ENCODE data around the gene PRR29.
"Not testable (repeated sequence)": the region's sequence is repeated elsewhere in the genome, so short reads cannot be mapped to it uniquely, and the experiment has no call there.

Gene PRR29

DNA sequence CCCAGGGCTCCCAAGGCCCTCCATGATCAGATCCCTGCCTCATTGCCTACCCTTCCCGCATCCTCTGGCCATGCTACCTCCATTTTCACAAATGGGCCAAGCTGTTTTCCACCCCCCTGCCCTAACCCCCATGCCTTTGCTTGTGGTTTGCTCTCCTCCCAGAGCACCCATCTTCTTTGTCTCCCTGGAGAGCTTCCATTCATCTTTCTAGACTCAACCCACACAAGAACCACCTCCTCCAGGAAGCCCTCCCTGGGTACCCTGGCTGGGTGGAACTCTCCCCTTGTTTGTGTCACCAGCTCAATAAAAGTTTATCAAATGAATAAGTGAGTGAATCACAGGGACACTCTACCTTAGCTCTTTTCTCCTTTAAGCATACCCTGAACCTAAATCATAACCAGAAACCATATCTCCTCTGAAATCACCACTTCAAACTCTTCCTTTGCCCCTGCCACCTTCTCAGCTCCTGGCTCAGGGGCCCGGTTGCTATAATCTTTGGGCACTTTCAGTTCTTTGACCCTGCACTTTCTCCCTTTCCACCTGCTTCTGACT, 22.5 kb upstream of the PRR29 start:
- DNase-seq = no peak

DNA sequence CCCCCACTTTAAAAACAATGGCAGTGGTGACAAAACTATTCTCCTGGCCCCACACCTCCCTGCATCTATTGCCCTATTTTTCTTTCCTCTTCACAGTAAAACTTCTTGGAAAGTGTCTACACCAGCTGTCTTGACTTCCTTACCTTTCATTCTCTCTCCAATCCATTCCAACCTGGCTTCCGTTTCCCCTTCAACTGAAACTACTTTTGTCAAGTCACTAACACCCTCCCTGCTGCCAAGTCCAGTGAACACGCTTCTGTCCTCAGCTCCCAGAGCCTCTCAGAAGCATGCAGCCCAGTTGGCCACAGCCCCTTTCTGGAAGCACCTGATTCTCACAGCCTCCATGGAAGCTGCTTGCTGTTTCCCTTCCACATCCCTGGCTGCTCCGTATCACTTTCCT, 21.4 kb upstream of the PRR29 start:
- DNase-seq = no peak

DNA sequence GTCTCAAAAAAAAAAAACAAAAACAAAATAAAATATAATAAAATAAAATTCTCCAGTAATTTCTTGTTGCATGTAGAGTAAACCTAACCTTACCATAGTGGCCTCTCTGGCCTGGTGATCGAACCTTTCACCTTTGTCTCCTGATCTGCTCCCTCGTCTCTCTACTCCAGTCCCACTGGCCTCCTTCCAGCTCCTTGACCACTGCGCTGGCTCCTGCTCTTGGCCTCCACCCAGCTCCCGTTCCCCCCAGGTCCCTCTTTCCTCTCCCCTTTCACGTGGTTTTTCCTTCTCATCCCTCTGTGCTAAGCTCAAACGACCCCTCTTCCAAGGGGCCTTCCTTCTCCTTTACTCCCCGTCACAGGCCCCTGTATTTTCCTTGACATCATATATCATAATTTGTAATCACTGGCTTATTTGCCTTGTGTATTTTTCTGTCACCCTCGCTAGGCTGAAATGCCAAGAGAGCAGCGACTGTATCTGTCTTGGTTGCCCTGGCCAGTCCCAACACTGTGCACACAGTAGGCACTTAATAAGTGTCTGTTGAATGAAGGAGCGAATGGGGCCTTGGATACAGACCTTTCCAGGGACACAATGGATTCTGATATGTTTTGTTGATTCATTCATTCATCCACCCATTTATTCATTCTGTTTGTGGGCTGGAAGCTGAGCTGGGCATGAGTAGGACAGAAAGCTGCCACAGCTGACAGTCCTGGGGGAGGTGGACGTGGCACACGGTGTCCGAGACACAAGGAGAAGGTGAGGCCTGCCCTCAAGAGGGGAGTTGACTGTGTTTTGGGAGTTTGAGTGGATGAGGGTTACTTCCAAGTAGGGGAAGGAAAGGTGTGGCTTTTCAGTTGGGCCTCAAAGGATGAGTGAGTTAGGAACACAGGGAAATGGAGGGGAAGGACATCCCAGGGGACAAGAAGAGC, 19.6 kb upstream of the PRR29 start:
- DNase-seq = no peak

DNA sequence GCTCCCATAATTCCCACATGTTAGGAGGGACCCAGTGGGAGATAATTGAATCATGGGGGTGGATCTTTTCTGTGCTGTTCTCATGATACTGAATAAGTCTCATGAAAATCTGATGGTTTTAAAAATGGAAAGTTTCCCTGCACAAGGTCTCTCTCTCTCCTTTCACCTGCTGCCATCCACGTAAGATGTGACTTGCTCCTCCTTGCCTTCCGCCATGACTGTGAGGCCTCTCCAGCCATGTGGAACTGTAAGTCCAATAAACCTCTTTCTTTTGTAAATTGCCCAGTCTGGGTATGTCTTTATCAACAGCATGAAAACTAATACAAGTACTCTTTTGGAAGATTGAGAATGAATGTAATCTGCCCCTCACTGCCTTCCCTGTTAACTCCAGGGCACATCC, 15.5 kb upstream of the PRR29 start:
- DNase-seq = not testable (repeated sequence)

DNA sequence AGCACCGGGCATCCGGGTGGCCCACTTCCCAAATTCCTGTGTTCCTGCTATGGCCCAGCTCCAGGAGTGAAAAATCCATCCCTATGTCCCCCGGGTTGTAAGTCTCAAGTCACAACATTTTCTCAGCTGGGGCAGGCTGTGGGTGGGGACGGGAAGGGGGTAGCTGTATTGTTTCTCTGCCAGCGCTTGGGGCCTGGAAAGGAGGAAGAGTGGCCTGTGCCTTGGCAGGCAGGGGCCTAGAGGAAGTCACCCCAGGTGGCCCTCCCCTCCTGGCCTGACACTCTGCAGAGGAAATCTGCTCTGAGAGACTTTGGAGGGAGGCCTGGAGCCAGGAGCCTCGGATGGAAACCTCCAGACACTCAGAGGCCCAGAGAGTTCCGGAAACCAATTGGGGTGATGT, 14.8 kb upstream of the PRR29 start:
- DNase-seq = no peak

DNA sequence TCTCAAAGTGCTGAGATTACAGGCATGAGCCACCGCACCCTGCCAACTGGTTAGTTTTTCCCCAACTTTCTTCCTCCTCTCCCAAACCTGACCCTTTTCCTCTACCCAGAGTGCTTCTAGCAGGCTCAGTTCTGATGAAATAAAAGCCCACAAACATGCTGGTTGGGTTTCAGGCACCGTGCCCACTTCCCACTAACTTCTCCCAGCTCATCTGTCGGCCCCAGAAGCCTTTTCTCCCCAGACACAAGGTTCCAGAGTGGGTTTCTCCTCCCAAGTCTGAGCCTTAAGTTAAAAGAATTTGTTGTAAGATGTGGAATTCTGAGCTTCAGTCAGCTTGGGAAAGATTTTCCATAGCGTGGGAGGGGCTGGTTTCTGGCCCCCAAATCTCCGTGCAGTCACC, 13.9 kb upstream of the PRR29 start:
- no peak for DNase-seq

DNA sequence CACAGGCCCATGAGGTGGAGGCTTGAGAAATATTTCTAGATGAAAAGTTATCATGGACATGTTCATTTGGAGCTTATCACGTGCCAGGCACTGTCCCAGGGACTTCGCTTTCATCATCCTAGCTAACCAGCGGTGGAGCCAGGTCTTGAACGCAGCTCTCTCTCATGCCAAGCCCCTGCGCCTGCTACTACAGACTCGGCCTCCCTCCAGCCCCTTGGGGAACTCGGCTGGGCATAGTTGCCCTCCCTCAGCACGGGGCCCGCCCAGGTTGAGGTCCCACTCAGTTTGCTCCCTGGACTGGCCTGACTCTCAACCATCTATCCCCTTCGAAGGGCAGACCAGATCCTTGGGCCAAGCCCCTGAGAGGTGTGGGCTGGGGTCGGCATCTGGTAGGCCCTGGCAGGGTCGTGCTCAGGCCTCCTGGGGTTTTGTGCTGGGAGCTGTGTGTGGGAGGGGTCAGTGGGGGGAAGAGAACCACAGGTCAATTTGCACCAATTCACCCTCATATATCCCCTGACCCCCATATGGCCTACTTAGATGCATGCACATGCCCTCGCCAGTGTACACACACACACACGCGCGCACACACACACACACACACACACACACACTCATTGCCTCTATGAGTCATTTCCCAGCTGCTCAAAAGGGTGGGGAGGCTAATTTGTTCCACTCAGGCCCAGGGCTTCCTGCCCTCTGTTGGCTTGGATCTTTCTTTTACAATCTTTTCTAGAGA, 13.3 kb upstream of the PRR29 start:
- no peak for DNase-seq

DNA sequence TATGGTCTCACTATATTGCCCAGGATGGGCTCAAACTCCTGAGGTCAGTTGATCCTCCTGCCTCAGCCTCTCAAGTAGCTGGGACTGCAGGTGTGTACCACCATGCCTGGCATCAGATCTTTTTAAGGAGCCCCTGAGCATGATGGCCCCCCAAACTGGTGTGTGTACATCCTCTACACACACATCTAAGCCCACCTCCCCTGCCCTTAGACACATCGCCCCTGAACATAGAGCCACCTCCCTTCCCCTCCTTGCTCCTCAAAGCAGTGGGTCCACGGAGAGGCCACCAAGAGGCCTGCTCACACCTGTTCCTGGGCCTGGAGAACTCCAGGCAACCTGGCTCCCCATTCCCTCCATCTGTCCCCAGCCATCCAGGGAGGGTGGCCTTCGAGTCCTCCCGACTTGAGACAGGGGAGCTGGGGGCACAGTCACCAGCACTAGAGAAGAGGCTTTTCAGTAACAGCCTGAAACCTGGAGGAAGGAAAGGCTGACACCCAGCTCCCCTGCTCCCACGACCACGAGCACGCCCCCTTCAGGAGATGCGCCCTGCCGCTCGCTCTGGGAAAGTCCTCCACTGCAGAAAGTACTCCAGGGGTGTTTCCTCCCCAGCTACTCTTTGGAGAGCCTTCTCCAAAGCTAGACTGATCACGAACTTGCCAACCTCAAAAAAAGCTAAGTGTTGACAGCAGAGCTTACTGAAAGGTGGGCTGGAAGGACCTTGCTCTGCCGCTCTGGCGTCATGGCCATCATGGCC, 12.6 kb upstream of the PRR29 start:
- no peak for DNase-seq

DNA sequence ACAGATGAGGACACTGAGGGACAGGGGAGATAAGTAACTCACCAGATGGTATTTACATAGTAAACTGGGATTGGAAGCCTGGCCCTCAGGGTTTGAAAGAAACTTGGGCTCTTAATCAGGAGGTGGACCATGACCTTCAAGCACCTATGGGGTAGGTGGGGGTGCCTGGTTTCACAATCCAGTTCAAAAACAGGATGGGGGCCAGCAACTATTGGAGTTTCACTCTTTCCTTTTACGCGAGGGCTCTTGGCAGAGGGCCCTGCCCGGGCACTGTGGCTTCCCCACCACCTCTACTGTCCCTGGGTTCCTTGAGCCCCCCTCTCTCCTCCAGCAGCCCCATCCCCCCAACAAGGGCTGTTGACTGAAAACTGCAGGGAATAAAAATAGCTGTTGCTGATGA, 11.3 kb upstream of the PRR29 start:
- DNase-seq = no peak

DNA sequence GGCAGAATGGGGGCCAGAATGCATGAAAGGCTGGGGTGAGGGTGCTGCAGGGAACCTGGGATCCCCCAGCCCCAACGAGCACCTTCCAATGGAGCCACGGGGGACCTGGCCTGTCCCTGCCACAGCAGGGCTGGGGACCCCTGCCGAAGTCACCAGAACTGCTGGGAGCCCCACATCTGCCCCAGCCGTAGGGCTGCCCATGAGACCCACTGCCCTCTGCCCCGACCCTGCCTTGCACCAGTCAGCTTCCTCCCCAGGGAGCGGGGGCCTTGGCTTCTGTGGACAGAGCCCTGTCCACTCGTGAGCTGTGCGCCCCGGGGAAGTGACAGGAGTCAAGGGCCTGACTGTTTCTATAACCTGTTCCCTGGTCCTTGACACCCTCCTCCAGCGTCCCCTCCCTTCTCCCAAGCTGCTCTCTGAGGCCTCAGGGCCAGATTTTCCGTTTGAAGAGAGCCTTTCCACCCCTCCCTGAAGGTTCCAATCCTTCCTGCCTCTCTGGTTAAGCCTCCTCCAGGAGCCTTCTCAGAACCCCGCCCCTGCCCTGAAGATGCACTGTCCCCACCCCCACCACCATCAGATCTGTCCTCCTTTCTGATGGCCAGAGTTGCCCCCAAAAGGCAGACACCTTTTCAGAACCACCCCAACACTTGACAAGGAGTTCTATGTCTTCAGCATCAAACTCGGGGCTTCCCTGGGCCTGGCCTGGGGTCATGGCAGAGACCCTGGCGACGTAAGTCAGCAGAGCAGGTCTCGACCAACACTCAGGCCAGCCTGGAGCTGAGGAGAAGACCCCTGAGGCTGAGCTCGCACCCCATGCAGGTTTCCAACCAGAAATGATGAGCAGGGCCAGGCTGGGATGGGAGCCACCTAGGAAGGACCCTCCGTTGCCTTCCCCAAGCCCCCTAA, 10.7 kb upstream of the PRR29 start:
- no peak for DNase-seq

DNA sequence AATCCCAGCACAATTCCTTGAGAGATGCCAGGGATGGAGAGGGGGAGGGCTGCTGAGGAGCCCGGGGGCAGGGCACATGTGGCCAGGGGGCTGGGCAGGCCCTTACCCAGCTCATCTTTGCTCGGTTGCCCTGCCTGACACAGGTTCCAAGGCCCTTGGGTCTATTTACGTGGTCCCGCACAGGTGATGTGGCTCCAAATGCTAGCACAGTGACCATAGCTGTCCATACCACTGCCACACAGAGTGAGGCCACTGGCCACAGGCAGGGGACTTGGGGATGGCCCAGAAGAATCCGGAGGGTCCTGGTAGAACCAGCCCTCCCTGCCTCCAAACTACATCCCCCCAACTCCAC, 10.0 kb upstream of the PRR29 start:
- no peak for DNase-seq

DNA sequence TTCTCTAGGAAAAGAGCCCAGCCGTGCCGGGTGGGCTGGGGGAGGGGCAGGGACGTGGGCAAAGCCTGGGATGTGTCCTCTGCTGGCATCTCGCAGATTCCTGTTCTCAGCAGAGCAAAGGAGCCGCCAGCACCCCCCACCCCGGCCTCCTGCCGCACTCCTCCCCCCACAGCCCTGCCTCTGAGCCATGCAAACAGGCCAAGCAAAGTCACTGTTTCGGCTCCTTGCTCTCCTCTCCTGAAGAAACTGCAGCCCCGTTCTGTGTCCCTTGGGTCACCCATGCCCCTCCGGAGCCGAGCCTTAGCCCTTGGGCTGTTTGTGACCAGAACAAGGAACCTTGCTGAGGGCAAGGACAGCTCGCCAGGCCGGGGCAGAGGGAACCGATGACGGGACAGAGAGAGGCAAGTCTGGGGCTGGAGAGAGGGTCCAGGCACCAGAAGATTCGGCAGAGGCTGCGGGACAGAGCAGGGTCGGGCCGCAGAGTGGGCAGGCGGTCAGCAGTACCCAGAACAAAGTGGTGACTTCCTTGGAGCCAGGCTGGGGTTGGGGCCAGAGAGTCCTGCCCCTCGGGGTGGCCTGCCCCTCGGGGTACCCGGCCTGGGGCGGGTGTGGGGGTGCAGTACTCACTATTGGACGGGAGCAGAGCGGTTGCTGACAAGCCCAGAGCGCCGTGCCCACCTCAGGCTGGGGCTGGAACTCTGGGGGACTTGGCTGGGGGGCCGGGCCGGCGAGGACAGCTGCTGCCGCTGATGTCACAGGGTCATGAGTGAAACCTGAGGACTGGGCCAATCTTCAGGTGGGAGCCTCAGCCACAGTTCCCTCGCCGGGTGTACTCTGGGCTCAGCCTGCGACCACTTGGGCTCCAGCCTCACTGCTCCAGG, 9.2 kb upstream of the PRR29 start:
- DNase-seq = no peak

DNA sequence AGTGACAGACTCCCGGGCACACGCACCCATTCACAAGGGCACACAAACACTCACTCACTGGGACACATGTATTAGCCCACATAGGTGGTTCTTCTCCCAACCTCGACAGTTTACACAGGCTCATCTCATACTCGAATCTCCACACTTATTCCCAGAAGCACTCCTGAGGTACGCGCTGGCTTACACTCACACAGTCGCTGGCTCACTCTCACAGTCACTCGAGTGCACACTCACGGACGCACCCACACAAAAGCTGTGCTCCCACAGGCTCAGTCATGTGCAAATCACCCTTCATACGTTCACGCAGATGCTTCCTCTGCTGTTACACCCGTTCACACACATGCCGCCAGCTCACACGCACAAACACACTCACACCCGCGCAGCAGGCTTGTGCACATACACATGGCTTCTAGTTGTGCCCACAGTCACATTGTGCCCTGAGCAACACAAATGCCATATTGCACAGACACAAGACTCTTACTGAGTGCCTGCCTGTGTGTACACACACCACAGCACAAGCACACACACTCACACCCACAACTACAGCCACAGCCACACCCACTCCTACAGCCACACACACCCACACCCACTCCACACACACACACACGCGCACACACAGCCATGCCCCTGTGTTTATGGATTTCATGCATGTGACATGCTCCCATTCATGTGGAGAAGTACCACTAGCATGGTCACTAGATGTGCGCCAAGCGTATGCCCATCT, 8.4 kb upstream of the PRR29 start:
- no peak for DNase-seq

DNA sequence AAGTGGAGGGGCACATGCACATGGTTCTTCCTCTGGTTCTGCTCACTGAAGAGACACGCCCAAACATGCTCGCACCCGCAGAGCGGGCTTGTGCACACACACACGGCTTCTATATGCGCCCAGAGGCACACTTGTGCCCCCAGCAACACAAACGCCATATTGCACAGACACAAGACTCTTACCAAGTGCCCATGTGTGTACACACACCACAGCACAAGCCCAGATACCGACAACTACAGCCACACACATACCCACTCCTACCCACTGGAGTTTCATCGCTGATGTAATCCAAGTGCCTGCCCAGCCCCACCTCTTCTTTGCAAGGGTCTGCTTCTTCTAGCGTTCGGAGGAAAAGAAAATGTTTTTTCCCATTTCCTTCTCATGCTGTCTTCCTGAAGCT, 6.5 kb upstream of the PRR29 start:
- no peak for DNase-seq

DNA sequence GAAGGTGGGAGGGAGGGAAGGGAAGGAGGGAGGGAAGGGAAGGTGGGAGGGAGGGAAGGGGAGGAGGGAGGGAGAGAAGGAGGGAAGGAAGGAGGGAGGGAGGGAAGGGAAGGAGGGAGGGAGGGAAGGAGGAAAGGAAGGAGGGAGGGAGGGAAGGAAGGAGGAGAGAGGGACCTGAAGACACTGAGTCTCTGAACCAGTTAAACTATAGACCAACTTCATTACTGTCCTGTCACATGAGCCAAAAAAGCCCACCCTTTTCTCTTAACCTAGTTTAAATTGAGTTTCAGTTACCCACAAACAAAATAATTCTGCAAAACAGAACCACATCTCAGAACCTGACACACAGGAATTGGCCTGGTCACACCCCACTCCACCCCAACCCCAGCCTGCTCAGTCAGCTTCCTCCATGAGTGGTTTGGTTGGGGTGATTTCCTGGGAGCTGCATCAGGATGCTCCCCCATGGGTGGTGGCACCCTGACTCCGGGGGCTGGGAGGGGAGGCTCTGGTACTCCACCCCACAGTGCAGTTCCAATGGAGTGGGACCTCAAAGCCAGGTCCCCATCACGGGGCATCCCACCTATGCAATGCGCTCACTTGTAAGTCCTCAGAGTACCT, 4.7 kb upstream of the PRR29 start:
- DNase-seq = no peak

DNA sequence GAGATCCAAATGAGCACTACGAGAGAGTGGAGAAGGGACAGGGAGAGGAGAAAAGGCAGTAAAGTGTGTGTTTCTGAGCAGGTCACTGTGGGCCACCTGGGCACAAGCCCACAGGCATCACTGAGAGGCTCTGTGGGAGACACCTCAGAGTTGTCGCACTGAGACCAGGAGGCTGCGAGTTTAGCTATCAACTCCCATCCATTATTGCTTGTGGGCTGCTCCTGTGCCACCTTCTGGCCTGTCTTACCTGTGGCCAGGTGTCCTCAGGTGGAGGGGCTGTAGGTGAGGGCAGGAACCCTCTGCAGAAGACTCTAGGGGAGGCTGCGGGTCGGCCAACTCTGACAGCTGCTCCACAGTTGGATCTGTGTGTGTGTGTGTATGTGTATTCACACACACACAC, 2.5 kb upstream of the PRR29 start:
- DNase-seq = no peak

DNA sequence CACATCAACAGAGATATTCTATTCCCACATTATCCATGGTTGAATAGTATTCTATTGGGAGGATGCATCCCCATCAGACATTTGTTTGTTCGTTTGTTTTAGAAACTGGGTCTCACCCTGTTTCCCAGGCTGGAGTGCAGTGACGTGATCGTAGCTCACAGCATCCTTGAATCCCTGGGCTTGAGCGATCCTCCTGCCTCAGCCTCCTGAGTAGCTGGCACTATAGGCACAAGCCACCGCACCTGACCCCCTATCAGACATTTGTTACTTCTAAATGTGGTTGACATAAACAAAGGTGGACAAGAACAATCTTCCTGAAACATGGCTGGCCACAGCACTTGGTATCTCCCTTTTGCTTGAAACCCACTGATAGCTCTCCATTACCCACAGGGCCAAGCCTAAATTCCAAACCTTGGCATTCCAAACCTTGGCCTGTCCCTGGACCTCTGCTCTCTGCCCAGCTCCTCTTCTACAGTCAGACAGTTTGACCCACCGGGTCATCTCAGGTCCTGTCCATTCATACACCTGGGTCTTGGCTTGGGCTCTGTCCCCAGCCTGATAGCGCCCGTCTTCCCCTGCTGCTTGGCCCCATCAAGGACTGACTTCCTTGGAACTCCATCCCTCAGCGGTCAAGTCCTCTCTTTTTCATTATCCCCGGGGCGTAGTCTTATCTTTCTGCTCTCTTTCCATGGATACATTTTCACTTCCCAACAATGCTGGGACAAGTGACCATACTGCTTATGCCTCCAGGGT, 1.5 kb upstream of the PRR29 start:
- no peak for DNase-seq

DNA sequence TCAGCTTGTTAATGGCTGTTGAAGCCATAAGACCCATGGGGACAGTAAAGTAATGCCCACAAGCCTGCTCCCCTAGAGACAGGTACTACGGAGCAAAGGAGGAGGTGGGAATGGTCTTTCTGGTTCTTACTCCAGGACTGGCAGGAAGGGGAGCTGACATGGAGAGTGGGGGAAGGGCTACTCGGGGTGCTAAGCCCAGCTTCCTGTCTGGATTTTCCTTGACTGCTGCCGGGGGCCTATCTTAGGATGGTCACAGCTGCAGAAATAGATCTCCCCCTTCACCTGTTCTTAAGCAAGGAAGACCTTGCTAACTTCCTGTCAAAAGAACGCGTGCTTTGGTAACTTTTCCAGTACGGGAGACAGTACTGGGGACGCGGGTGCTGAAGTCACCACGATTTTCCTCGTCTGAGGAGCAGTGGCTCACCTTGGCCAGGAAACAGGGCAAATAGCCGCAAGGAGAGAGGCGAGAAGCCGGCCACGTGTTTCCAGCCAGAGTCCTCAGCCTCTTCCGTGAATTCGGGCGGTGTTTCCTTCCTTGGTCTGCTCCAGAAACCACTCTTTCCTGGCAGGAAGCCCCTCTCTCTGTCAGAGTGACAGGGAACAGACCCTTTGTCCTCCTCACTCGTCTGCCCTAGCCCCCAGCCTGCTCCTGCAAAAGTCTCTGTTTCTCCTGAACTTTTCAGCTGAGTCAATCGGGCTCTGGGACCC, 656 bp upstream of the PRR29 start:
- DNase-seq = no peak
